Measurements from ENCODE around the gene EPRS1.
"Not testable (repeated sequence)": the region's sequence is repeated elsewhere in the genome, so short reads cannot be mapped to it uniquely, and the experiment has no call there.

Gene EPRS1

DNA sequence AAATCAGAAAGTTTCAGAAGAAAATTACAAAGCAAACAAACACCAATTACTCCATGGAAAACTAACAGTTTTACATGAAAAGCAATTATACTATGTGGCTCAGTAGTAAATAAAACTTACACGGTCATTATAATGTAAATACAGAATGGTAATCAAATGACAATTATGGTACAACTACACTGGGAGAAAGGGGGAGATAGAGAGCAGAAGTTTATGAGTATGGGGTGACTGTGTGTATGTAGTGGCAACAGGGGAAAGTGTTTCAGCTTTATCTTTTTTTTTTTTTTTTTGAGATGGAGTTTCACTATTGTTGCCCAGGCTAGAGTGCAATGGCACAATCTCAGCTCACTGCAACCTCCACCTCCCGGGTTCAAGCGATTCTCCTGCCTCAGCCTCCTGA is 8.5 kb downstream of the EPRS1 start:
- not testable (repeated sequence) for DNase-seq

DNA sequence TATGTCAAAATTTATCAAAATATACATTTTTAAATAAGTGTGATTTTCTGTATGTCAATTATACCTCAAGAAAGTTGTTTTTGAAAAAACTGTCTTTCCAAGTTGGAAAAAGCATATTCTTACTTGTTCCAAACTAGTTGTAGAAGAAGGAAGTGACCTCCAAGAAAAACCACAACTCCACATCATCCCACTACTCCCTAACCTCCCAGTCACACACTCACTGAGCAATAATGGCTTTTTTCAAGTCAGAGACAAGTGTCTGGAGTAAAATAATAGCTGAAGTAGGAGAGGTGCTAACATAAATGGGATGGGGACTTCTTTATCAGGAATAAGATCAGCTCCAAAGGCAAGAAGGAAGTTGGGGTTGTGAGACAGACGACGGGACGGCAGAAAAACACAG is 13.4 kb downstream of the EPRS1 start:
- DNase-seq: no peak

DNA sequence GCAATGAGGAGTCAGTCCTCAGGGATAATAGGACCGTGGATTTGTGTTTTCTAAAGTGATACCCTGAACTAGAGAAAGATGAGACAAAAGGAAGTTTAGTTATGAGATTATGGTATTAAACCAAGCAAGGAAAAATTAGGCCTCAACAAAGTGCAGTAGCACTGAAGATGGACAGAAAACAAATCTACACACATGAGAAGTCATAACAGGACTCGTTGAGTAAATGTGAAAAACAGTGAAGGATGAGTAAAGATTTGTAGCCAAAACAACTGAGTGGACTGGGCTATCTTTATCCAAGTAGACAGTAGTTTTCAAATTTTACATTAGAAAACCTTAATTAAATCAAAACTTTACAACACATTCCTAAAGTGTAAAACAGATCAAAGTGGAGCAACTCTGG is 15.0 kb downstream of the EPRS1 start:
- no peak for DNase-seq

DNA sequence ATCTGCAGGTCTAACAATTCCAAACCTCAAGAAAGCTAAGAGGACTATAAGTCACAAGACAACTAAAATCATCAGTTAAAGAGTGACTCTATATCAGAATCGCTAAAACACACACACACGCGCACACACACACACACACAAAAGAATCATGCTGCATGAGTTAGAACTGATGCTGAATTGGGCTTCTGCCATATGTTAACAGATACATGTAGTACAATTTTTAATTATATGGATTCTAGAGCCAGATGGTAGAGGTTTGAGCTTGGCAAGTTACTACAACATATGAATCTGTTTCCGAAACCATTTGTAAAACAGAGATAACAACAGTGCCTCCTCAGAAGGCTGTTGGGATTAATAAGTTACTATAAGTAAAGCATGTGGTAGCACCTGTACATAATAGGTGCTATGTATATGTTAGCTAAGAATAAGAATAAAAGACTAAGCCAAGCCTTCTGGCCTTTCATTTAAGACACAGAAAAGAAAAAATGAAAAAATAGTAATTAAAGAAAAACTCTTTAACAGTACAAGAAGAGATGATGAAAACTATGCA is 17.9 kb downstream of the EPRS1 start:
- no peak for DNase-seq

DNA sequence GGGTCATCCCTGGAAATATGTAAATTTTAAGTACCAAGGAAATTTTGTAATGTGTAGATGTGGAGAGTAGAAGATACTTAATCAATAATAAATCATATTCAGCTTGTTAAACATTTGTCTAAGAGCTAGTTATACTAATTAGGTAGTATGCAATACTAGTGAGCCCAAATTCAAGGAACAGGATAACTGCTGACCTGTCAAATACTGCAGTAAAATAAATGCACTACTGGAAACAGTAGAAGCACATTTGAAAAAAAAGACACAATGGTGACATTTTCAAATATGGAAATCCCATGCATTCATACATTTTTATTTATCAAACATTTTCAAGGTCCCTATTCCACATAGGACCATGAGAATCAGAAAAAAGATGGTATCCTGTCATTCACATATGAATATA is 27.2 kb downstream of the EPRS1 start:
- no peak for DNase-seq

DNA sequence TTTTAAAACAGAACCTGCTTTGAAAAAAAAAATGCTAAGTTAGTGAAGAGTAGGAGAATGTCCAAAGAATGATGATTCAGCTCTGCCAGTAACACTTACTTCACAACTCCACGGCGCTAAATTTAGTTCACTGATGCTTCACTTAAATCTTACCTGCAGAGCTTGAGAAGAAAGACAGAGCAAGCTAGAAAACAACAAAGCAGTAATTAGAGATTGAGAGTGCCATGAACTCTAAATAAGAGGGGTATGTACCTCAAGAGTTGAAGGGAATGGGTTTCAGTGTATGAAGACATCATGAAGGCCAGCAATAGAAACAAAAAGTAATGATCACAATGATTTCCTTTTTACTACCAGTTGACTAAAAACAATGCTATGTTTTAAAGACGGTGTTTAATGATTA is 32.8 kb downstream of the EPRS1 start:
- no peak for DNase-seq

DNA sequence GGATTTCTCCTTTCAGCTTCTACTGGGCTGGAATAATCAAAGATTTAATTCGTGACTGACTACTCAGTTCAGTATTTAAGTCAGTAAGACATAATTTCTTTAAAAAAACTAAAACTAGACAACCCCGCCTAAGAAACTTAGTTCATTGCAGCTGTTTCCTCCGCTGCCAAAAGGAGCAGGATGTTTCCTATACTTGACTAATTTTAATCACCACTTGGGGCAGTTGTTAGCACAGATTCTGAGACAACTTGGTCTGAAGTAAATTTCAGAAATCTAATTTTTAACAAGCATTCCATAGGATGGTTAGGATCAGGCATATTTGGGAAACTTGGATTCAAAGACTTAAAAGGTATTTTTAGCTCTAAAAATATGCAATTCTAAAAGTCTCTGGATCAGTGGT is 34.0 kb downstream of the EPRS1 start:
- DNase-seq: no peak

DNA sequence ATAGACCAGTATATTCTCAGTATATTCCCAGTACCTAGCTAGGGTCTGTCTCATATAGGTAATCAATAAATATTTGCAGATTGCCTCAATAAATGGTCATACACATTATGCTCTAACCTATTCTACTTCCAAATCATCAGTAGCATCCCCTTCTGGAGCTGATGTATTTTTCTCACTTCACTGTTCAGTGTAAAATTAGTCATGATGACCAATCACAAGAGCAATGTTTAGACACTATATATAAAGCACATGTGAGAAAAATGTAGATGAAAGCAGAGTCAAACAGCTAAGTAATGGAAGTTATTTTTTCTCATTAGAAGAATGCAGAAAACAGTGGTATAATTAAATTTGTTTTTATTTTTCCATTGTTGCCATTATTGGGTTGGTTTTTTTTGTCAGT is 34.7 kb downstream of the EPRS1 start:
- DNase-seq: no peak

DNA sequence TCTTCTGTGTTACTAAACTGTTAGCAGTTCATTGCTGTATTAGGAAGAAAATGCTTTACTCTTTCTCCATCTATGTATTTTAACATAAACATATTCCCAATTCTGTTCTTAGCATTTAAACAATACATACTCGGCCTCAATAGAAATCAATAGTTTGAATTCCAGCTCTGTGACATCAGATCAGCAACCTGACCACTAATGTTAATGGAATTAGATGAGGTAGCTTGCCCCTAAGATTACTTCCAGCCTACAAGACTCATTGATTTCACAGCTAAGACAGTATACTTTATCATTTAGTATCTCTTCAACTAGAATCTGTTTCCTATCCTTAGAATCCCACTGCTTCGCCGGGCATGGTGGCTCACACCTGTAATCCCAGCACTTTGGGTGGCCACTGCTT is 38.9 kb downstream of the EPRS1 start:
- DNase-seq: no peak

DNA sequence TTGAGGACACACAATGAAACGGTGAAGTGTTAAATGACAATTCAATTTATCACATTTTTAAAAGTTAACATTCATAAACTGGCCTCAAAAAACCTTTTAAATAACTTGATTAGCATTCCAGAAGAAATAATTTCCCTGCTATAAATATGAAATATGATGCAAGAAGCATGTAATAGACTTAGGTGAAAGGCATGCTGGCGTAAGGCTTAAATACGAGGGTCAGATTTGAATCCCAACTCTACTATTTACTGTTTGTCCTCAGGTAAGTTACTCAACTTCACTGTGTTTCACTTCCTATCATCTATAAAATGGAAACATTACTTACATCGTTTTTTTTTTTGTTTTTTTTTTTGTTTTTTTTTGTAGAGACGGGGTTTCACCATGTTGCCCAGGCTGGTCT is 40.8 kb downstream of the EPRS1 start:
- no peak for DNase-seq

DNA sequence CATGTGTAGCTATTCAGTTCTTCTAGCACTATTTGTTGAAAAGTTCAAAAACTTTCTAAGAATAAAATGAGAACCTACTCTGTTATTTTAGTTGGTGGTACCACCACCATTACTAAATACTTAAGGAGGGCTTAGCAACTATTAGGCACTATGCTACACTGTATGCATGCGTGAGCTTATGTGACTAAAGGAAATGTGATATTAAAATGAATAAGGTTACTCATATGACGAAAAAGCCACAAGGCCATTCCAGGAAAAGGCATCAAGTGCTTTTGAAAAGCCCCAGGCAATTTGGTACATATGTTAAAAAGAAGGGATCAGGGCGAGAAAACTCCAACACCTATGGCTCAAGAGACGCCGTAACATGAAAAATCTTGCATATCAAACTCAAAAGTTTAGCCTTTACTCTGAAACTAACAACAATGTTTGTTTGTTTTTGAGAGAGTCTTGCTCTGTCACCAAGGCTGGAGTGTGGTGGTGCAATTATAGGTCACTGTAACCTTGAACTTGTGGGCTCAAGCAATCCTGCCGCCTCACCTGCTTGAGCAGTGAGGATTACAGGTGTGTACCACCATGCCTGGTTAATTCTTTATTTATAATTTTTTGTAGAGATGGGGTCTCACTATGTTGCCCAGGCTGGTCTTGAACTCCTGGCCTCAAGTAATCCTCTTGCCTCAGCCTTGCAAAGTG is 42.5 kb downstream of the EPRS1 start:
- no peak for DNase-seq

DNA sequence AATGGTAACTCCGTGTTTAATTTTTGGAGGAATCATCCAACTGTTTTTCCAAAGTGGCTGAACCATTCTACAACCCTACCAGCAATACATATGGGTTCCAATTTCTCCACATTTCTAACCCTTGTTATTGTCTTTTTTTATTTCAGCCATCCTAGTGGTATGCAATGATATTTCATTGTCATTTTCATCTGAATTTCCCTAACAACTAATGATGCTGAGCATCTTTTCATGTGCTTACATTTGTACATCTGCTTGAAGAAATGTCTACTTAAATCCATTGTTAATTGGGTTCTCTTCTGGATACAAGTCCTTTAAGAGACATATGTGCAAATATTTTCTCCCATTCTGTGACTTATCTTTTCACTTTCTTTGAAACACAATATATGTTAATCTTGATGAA is 43.3 kb downstream of the EPRS1 start:
- DNase-seq: no peak

DNA sequence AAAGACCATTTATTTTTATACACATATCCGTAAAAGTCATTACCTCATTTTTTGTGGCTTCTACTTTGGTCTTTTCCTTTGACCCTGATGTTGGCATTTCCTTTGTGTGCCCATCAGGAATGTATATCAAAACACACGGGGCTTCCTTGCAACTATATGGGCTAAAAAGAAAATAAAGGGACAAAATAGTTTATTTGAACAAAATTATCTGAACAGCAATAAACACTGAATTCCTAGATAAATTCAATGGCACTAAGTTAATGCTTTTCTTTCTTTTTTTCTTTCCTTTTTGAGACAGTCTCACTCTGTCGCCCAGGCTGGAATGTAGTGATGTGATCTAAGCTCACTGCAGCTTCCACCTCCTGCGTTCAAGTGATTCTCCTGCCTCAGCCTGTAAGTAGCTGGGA is 45.2 kb downstream of the EPRS1 start:
- no peak for DNase-seq

DNA sequence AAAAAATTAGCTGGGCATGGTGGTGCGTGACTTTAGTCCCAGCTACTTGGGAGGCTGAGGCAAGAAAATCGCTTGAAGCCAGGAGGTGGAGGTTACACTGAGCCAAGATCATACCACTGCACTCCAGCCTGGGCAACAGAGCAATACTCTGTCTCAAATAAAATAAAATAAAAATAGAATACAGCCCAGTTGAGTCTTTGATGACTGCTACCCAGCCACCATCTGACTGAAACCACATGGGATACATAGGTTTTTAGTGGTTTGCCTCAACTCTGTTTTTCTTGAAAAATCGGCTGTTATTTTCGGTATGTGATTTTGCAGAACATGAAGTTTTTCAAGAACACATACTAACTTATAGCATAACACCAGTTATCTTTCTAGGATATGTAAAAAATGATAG is 46.5 kb downstream of the EPRS1 start:
- DNase-seq: no peak

All from CD4-positive, alpha-beta T cell treated with Interferon gamma for 1 hour (primary cell).